ENCODE results near the gene GDF10. TPM values are rescaled to one million over a fixed set of nuclear protein-coding genes. Genes with fewer than 3 reads are reported as not detected.

GDF10 gene
- total and polyA plus RNA-seq, 10 of the 15 experiments (the other 5 are each of a cell fraction or from before 2014, with no cell fraction given): not detected

GRCh38 chr10:47320812-47321211 lies 20.8 kb downstream of the GDF10 start:
- CTCF ChIA-PET: no interaction called here

GRCh38 chr10:47321521-47322195 lies 21.7 kb downstream of the GDF10 start:
- WGBS (ENCODE audit: insufficient coverage, insufficient replicate concordance, low lambda C conversion rate, missing lambda C conversion rate): 25% methylated on average over 8 of the region's 8 CpGs
- ChIA-PET POLR2A (no interaction called here), SMC1A (ENCODE audit: uncharacterized antibody, unreplicated experiment) (no interaction called here), CTCF (no interaction called here), RAD21 (ENCODE audit: unreplicated experiment) (interaction anchor here (2.5 kb wide), 1 partner anchor 10 kb away, joined by 10 read pairs; no protein-coding TSS in a partner anchor)
- no peak overlapping the region for H3K4me2 ChIP-seq (ENCODE audit: control insufficient read depth, insufficient read depth)
- no TSS peak for BruUV-seq (replicated peaks)
- no peak overlapping the region for H3K4me3 ChIP-seq
- H3K9ac ChIP-seq (ENCODE audit: control insufficient read depth, insufficient read depth, low read length): no peak overlapping the region
- no peaks in the 10 kb centered on the region for H4K20me1 ChIP-seq (ENCODE audit: control insufficient read depth, insufficient read depth)
- intact Hi-C loops (cut with micrococcal nuclease; ENCODE audit: unreplicated experiment): no loop called here
- no peaks in the 10 kb centered on the region for H3K4me1 ChIP-seq (ENCODE audit: control insufficient read depth, insufficient read depth, low read length)
- H3K36me3 ChIP-seq (ENCODE audit: control insufficient read depth in 2 of 2, insufficient read depth in 2 of 2, low read length in 1 of 2): no peaks in the 10 kb centered on the region
- H3K9me3 ChIP-seq (replicated peaks; ENCODE audit: control insufficient read depth, insufficient read depth, low read length): no peaks in the 10 kb centered on the region
- in situ Hi-C loops (cut with MboI): no loop called here
- no peak for ATAC-seq
- no peak overlapping the region for H2AFZ ChIP-seq (ENCODE audit: control insufficient read depth, low read depth, low read length)
- no peak for FAIRE-seq
- no peak overlapping the region for H3K27ac ChIP-seq (ENCODE audit: control insufficient read depth, insufficient read depth)
- no peaks in the 10 kb centered on the region for H3K79me2 ChIP-seq (ENCODE audit: control insufficient read depth, insufficient read depth, low read length)
- no peak for DNase-seq (ENCODE audit: low read depth, low spot score)
- no peaks in the 10 kb centered on the region; a peak in 1 of 4 replicates for H3K27me3 ChIP-seq (replicated peaks in 1 of 2; ENCODE audit: control insufficient read depth in 2 of 2, insufficient read depth in 2 of 2, low read length in 1 of 2)
- TF ChIP-seq HDAC2 (IDR thresholded peaks at IDR 0.05): no peak
- peak; percentile 38 for TF ChIP-seq BCL3 (IDR thresholded peaks at IDR 0.05; ENCODE audit: borderline replicate concordance, insufficient read depth, low read depth, low read length, poor library complexity, severe bottlenecking)

More at GRCh38 chr10:47320812-47321211, 20.8 kb downstream of the GDF10 start:
- 11% methylated on average over 6 of the region's 6 CpGs for WGBS (ENCODE audit: insufficient coverage, insufficient replicate concordance, low lambda C conversion rate, missing lambda C conversion rate)
- Histone ChIP-seq H3K36me3 (ENCODE audit: control insufficient read depth in 2 of 2, insufficient read depth in 2 of 2, low read length in 1 of 2) (no peaks in the 10 kb centered on the region), H3K79me2 (ENCODE audit: control insufficient read depth, insufficient read depth, low read length) (no peaks in the 10 kb centered on the region), H3K9ac (ENCODE audit: control insufficient read depth, insufficient read depth, low read length) (no peak overlapping the region), H2AFZ (ENCODE audit: control insufficient read depth, low read depth, low read length) (no peak overlapping the region), H3K4me2 (ENCODE audit: control insufficient read depth, insufficient read depth) (no peak overlapping the region), H3K9me3 (replicated peaks; ENCODE audit: control insufficient read depth, insufficient read depth, low read length) (no peaks in the 10 kb centered on the region), H4K20me1 (ENCODE audit: control insufficient read depth, insufficient read depth) (no peaks in the 10 kb centered on the region), H3K27me3 (replicated peaks in 1 of 2; ENCODE audit: control insufficient read depth in 2 of 2, insufficient read depth in 2 of 2, low read length in 1 of 2) (no peaks in the 10 kb centered on the region; a peak in 1 of 4 replicates), H3K27ac (ENCODE audit: control insufficient read depth, insufficient read depth) (no peak overlapping the region), H3K4me3 (no peak overlapping the region), H3K4me1 (ENCODE audit: control insufficient read depth, insufficient read depth, low read length) (no peaks in the 10 kb centered on the region)
- FAIRE-seq (no peak), DNase-seq (ENCODE audit: low read depth, low spot score) (no peak), ATAC-seq (no peak)
- intact Hi-C loops (cut with micrococcal nuclease; ENCODE audit: unreplicated experiment): no loop called here
- ChIA-PET RAD21 (ENCODE audit: unreplicated experiment) (interaction anchor here (2.5 kb wide), 1 partner anchor 9 kb away, joined by 10 read pairs; no protein-coding TSS in a partner anchor), SMC1A (ENCODE audit: uncharacterized antibody, unreplicated experiment) (no interaction called here), POLR2A (no interaction called here)
- in situ Hi-C loops (cut with MboI): no loop called here
- no TSS peak for BruUV-seq (replicated peaks)
- TF ChIP-seq BRCA1 (IDR thresholded peaks at IDR 0.05; ENCODE audit: low read depth, low read length) (no peak), TAF1 (IDR thresholded peaks at IDR 0.05; ENCODE audit: borderline replicate concordance, low read depth, low read length) (no peak)
